ENCODE measurements around the gene GSE1. TPM values are rescaled to one million over a fixed set of nuclear protein-coding genes. Genes with fewer than 3 reads are reported as not detected.

Gene GSE1
- total RNA-seq, 1 donor from 2014 or later = 56.4 TPM

- intact Hi-C loops (cut with DNase I) = no loop called here
Measured at GRCh38 chr16:85626191-85626981, 13.3 kb downstream of the GSE1 start.

GRCh38 chr16:85627089-85627488 is 14.0 kb downstream of the GSE1 start:
- intact Hi-C loops (cut with DNase I) = no loop called here
- no peak for DNase-seq (ENCODE audit: low spot score)

More at GRCh38 chr16:85626191-85626981, 13.3 kb downstream of the GSE1 start:
- DNase-seq (ENCODE audit: low spot score) = no peak

DNA sequence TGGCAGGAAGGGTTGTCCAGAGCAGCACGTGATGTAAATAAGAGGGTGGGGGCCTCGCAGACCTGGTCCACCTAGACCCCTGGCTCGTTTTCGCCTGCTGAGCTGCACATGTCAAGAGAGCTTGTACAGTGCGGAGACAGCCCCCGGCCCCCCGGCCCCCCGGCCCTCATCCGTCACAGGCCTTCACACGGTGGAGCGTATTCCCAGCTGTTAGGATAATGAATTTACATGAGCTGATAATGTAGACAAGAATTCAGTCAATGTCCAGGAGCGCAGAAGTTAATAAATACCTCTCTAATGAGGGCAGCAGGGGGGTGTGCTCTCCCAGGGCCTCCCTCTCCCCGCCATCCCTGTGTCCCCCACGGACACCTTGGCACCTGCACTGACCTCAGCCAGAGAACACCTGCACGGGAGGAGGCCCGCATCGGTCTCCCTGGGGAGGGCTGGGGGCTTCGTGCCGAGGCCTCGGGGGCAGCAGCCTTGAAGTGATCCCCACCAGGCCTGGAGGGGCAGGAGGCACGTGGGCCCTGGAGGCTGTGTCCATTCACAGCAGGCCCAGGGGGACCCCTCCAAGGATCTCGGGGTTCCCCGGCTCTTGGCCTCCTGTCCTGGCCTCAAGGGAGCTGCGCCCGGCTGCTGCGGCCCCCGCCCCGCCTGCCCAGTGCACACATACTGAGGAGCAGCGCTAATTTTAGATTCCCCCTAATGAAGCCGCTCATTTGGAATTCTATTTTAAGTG is 14.6 kb downstream of the GSE1 start:
- intact Hi-C loops (cut with DNase I) = loop anchor here (2.0 kb wide), 1 partner anchor 15 kb away; the partner anchor contains the start of gene GSE1
- no peak for DNase-seq (ENCODE audit: low spot score)

DNA sequence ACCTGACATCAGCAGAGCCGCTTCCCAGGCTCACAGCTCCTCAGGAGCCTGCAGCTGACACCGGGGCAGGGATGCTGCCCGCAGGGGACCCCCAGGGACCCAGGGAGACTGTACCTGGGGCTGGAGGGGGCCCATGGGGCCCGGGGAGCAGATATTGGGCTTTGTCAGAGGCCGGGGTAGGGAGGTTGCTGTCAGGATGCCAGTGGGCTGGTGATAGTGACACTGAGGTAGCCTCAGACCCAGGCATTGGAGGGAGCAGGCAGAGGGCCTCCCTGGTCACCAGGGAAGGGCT is 15.1 kb downstream of the GSE1 start:
- DNase-seq (ENCODE audit: low spot score) = peak; percentile 85
- intact Hi-C loops (cut with DNase I) = loop anchor here (2.0 kb wide), 1 partner anchor 15 kb away; the partner anchor contains the start of gene GSE1

DNA sequence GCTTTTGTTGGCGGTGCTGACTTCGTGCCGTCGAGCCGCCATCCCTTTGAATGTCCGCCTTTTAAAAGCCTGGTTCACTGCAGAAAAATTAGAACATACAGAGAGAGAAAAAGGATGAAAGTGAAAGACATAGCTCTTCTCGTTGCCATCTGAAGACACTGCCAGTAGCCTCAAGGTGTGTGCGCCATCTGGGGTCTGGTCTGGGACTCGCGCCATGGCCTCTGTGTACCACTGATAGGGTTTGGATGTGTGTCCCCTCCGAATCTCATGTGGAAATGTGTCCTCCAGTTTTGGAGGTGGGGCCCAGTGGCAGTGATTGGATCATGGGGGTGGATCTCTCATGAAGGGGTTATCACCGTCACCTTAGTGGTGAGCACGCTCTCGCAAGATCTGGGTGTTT is 15.5 kb downstream of the GSE1 start:
- intact Hi-C loops (cut with DNase I) = loop anchor here (2.0 kb wide), 1 partner anchor 16 kb away; the partner anchor contains the start of gene GSE1
- DNase-seq (ENCODE audit: low spot score) = no peak

- intact Hi-C loops (cut with DNase I) = loop anchor here (2.0 kb wide), 1 partner anchor 17 kb away; the partner anchor contains the start of gene GSE1
- peak; percentile 83 for DNase-seq (ENCODE audit: low spot score)
Measured at GRCh38 chr16:85629326-85629725, 16.2 kb downstream of the GSE1 start.

DNA sequence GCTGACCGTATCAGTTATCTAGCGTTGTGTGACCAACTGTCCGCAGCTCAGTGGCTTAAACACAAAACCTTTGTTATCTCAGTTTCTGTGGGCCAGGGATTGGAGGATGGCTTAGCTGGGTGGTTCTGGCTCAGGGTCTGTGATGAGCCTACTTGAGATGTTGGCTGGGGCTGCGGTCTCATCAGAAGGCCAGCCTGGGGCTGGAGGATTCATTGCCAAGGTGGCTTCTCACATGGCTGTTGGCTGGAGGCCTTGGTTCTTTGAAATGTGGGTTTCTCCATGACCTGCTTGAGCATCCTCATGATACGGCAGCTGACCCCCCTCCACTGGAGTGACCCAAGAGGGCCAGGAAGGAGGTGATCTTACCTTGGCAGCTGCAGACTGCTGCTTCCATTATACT is 16.7 kb downstream of the GSE1 start:
- intact Hi-C loops (cut with DNase I) = loop anchor here (2.0 kb wide), 1 partner anchor 17 kb away; the partner anchor contains the start of gene GSE1
- DNase-seq (ENCODE audit: low spot score) = no peak

DNA sequence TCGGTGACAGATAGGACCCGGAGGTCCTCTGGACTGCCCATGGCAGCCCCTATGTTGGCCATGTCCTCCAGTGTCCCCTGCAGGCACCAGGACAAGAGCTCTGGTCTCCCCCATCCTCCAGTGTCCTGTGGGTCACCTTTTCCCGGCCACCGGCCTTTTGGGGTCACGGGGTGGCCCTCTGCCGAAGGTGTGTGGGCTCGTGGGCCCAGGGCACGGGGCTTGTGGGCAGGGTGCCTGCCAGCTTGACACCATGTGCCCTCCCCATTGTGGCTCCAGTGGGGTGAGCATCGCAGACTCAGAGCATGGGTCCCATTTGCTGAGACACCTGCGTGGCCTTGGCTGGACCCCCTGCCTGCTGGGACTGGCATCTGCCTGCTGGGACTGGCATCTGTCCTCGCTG is 18.1 kb downstream of the GSE1 start:
- no peak for DNase-seq (ENCODE audit: low spot score)
- intact Hi-C loops (cut with DNase I) = no loop called here

- DNase-seq (ENCODE audit: low spot score) = no peak
- intact Hi-C loops (cut with DNase I) = no loop called here
Measured at GRCh38 chr16:85631802-85632393, 18.8 kb downstream of the GSE1 start.

DNA sequence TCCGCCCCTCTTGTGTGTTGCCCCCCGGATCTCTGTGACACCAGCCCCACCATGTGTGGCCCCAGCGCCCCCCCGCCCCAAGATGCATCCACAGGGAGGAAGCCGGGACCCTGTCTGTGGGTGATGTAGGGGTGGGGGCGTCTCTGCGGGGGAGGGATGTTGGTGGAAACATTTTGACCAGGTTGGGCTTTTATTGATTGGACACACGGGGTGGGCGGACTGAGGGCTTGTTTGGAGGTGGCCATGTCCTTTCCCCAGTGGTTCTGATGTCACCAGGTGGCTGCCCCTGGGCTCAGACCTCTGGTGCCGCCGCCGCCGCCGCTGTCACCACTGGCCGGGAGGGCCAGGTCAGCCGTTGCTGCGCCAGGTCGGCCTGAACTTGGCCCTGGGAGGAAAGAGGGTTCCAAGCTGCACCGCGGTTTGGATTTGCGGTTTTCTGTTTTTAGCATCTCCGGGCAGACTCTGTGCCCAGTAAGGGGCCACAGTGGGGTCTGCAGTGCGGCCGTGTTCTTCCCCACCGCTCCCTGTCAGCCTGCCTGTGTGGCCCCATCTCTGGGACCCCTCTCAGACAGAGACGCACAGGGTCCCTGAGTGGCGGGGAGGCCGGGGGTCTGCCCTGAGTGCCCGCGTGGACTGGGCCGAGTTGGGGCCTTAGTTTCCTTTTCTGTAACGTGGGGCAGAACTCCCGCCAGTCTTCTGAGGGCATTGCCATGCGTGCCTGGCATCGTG is 19.8 kb downstream of the GSE1 start:
- DNase-seq (ENCODE audit: low spot score) = no peak
- intact Hi-C loops (cut with DNase I) = no loop called here

DNA sequence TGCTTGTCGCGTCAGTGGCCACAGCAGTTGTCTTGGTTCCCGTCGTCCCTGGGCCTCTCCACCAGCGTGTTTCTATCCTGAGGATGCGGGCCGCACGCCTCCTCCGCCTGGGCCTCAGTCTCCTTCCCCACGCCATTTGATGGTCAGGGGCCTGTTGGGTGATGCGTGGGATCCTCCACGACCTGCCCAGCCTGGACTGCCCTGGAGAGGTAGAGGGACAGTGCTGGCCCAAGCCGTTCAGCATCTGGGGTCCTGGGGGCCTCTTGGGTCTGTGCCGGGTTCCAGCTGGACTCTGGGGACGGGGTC is 20.3 kb downstream of the GSE1 start:
- DNase-seq (ENCODE audit: low spot score) = no peak
- intact Hi-C loops (cut with DNase I) = no loop called here

DNA sequence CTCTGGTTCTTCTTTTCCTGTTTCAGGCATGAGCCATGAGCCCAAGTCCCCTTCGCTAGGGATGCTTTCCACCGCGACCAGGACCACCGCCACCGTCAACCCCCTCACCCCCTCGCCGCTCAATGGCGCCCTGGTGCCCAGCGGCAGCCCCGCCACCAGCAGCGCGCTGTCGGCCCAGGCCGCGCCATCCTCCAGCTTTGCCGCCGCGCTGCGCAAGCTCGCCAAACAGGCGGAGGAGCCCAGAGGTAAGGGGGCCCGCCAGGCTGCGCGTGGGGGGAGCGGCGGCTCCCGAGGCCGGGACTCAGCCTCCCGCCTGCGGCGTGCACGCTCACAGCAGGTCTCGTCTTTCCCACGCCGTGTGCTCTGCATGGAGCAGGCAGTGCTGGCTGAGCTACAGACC is 20.8 kb downstream of the GSE1 start:
- intact Hi-C loops (cut with DNase I) = no loop called here
- no peak for DNase-seq (ENCODE audit: low spot score)

GRCh38 chr16:85634747-85635544 is 21.8 kb downstream of the GSE1 start:
- intact Hi-C loops (cut with DNase I) = no loop called here
- DNase-seq (ENCODE audit: low spot score) = no peak

- no peak for DNase-seq (ENCODE audit: low spot score)
- intact Hi-C loops (cut with DNase I) = no loop called here
Measured at GRCh38 chr16:85635545-85636140, 22.5 kb downstream of the GSE1 start.

GRCh38 chr16:85636234-85636812 is 23.2 kb downstream of the GSE1 start:
- intact Hi-C loops (cut with DNase I) = no loop called here
- no peak for DNase-seq (ENCODE audit: low spot score)

GRCh38 chr16:85637061-85637807 is 24.1 kb downstream of the GSE1 start:
- no peak for DNase-seq (ENCODE audit: low spot score)
- intact Hi-C loops (cut with DNase I) = no loop called here

DNA sequence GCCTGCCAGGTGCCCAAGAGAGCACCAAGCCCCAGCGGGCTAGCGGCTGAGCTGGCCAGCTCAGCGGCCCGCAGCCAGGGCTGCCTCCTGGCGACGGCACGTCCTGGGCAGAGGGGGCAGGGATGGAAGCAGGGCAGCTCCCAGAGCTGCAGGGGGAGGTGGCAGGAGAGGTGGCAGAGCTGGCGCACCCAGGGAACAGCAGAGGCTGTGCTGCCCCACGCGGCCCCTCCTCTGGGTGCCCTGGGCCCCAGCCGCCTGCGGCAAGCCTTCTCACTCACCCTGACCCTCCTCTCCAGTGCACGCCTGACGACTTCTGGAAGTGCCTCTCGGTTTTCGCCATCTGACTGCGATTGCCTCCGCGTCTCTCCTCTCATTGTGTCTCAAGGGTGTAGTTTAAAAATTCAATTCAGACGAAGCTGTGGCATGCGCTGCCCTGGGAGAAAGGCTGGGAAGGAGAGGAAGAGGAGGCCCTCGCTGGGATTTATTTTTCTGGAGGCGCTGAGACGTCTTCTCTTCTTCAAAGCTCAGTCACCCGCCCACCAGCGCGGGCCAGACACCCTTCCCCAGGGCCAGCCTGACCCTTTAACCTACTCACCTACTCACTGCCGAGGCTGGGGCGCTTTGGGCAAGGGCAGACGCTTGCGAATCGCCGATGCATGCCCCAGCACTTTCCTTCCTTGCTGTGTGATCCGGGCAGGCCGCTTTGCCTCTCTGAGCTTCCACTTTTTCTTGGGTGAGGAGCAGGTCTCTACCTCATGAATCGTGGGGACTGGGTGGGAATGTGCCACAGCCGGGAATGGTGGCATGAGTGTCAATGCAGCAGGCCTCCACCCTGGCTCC is 24.9 kb downstream of the GSE1 start:
- intact Hi-C loops (cut with DNase I) = no loop called here
- DNase-seq (ENCODE audit: low spot score) = no peak

Data from cardiac septum (tissue), 1 donor.